HG03521 (cell line): ENCODE results near the gene ZNF423.

Source experiments
- ATAC-seq: cut with Tn5 transposase; IDR thresholded peaks from one replicate; pipeline ENCODE4 v1.9.1; 2021; ENCODE audit warnings: mild to moderate bottlenecking, moderate library complexity; ENCODE audit not compliant: unreplicated experiment

ZNF423 gene

DNA sequence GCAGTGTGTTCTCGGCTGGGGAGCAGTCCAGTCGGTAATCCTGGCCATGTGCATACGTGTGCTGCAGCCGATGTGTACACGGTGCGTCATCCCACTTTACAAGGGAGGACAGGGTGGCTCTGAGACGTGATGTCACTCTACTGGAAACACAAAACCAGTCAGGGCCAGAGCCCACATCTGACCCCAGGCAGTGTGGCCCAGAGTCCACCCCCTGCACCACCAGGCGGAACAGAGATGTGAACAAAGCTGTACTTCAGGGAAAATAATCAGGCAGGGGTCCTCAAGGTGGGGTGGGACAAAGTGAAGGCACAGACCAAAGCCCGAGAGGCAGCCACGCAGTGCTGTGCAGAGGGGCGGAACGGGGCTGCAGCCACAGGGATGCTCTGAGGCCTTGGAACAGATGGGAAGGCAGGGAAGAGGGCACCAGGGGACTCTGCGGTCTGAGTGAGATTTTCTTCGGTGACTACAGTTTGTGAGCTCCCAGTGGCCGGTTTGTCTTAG, 181.5 kb downstream of the ZNF423 start:
- ATAC-seq, result no peak

DNA sequence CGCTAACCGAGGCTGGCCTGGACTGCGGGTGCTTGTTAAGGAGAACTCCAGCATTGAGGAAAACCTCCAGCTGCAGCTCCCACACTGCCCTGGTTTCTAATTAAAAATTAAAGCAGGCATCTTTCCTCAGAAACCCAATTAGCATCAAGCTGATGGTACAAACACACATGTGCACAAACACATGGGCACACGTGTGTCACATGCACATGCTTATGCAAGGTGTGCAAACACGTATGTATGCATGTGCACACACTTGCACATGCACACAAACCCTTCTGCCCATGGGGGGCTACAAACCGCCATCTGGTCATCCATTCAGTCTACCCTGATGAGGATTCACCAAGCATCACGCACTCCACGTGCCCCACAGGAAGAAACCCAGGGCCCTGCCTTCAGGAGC, 182.5 kb downstream of the ZNF423 start:
- no peak for ATAC-seq

DNA sequence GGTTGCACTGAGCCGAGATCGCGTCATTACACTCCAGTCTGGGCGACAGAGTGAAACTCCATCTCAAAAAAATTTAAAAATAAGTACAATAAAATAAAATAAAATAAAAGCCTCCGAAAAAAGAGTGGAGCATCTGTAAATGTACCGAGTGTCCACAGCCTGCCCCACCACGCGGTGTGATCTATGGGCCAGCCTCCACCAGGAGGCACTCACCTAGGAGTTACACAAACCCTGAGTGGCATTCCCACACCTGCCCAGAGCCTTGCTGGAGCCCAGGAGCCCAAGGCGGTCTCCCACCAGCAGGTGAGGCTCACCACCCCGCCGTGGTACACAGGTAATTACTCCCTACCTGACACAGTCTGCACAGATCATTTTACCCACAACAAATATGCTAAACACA, 183.2 kb downstream of the ZNF423 start:
- ATAC-seq, result no peak

DNA sequence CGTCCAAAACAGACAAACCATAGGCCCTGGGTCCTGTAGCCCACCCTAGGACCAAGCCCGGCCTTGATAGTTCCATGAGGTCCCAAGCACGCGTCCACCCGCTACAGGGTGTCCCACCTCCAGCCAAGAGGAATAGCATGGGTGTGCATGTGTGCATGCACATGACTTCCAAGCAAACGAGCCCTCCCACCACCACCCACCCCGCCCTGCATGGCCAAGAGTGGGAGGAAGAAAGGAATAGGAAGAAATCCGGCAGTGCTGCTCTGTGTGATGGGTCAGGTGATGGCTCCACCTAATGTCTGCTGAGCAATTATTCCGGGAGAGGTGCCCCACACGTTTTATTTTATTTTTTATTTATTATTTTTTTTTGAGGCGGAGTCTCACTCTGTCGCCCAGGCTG, 184.6 kb downstream of the ZNF423 start:
- no peak for ATAC-seq

DNA sequence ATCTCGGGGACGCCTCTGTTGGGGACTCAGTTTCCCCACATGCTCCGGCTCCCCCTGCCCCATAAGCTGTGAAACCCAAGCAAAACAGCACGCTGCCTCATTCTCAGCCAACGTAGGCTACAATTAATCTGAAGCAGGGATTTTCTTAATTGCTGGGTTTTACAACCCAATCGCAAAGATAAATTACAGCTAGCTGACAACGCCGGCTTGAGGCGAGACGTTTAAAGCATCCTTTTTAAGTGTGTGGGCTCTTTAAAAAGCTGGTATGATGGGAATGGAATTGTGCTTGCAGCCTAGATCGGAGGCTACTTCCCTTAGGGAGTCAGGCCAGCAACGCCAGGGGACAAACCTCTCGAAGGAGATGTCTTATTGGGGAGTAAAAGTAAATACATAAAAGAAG, 185.3 kb downstream of the ZNF423 start:
- no peak for ATAC-seq

DNA sequence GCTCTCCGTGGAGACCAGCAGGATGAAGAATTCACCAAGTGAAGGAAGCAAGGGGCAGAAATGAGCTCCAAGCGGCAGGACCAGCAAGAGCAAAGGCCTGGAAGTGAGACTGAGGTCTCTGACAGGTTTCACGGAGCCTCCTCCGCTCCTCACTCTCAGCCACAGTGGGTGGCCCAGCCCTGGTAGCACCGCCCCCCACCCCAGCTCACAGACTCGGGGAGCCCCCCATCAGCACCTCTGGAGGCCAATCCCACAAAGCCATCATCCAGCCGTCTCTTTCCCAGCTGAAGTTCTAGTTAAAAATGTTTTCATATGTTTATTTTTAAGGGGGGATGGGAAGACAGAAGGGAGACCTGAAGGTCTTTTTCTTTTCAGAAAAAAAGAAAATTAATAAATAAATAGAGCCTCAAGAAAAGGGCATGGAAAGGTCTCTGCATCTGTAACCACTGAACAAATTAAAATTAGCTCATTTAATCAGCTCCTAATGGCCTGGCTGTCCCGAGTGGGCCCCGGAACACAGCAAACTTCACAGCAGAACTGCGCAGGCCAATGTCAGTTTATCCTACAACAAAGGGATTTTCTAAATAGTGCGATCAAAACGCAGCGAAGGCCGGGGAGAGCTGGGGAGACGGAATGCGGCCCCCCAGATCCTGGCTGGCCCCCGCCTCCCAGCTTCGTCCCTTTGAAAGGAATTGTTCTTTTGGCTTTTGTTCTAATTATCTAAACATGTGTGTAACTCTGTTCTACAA, 190.3 kb downstream of the ZNF423 start:
- no peak for ATAC-seq

DNA sequence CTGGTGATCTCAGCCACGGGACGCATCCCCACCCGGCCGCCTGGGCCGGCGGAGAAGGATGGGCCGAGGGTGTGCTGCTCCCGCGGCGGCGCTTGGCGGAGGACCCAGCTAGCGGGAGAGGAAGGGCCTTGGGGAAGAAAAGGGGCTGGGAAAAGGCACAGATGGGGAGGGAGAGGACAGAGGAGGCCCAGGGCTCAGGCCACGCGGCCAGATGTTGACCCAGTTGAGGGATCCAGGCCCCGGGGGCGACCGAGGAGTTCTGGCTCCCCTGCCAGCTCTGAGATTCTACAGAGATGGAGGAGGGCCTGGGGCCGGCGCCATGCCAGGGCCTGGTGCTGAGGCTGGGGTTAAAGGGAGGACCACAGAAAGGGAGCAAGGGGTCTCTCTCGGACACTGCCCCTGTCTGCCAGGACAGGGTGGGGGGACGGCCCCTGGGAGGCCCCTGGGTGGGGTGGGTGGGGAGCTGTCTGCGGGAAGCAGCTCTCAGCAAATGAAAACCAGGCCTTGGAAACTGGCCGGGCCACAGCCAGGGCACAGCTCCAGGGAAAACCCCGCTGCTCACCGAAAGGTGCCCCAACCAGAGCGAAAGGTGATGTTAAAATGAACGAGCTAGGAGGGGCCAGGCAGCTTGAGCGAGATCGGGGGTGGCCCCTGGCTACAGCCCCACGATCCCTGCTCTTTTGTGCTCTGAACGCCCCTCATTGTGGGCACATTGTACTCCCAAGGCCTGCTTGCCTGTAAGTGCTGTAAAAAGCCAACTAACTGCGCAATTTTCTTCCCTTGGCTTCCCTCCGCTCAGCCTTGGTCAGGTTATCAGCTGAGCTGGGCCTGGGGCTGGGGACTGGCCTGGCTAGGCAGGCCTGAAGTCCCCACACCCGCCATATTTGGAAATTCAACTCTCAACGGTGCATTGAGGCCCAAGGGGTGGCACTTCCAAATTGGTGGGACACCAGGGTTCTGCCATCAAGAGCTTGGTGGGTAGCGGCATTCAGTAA, 191.4 kb downstream of the ZNF423 start:
- ATAC-seq, result no peak

DNA sequence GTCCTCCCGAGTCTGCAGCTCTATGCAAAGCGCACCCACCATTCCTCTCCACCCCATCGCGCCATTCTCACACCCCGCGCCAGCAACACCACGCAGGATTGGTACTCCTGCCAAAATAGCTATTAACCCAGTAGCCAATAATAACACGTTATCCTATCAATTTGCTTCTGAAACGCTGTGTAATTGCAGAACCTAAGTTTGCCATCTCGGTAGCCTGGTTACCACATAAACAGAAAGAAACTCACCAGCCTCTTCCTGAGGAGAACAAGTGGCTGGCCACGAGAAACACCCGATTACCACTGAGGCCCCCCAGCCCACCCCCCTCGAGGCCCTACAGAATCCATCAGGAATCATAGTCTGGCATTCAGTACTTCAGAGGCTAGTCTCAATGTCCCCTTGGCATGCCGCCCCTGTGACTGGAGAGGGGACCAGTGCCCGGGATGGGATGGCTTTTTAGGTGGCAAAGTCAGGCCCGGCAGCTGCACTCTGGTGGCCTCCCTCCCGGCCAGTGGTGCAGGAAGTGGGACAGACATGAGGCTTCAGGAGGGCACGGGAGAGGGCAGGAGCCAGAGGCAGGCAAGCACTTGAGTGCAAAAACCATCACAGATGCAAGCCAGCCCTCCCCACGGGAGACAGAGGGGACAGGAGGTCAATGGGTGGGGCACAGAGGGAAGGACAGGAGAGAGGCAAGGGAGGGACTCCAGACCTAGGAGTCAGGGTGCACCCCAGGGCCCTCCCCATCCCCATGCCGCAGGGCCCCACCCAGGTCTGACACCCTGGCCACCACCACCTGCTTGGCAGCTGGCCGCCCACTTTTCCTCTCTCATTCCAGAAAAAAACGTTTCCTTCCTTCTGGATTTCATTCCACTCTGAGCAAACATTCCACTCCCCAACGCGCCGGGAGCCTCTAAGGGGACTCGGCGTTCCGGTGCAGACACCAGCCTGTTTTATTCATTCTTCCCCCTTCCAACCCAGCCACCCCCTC, 192.5 kb downstream of the ZNF423 start:
- ATAC-seq, result no peak

DNA sequence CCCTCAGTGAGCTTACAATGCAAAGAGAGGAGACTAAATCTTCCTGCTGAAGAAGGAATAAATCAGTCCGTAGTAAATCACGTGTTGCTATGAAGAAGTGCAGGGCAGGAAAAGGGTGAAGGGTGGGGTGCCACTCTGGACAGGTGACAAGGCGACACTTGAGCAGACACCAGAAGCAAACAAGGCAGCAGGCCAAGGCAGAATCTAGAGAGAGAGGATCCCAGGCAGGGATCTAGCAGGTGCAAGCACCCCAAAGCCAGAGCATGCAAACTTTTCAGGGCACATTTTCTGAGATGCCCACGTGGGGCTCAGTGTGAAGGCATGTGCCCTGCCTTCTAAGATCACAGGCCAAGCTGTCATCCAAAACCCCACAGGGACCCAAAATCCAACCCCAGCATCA, 193.3 kb downstream of the ZNF423 start:
- ATAC-seq, result no peak

DNA sequence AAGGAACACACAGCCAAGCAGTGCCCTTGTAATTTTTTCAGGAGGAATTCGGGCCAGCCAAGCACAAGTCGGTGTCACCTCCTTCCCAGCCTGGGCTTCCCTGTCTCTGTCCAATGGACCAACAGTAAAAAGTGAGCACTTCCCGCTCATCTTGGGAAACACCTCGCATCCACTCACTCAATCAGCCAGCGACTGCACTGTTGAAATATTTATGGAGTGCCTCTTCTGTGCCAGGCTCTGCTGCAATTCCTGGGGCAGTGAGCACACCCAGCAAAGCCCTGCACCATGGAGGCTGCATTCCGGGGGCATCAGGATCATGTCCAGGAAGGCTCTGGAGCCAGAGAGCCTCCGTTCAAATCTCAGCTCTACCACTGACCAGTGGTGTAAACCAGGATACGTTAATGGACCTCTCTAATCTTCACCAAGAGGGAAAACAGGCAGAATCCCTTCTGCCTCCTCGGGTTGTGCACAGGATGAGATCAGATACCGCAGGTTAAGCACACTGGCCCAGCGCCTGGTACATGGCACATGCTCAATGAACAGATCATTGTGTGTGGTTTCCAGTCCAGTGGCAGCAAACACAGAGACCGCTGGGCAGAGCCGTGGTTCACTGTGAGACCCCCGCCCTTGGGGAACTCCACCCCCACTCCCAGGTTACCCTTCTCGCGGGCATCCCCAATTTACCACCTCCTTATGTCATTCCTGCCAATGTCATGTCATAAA, 194.3 kb downstream of the ZNF423 start:
- ATAC-seq, result no peak

DNA sequence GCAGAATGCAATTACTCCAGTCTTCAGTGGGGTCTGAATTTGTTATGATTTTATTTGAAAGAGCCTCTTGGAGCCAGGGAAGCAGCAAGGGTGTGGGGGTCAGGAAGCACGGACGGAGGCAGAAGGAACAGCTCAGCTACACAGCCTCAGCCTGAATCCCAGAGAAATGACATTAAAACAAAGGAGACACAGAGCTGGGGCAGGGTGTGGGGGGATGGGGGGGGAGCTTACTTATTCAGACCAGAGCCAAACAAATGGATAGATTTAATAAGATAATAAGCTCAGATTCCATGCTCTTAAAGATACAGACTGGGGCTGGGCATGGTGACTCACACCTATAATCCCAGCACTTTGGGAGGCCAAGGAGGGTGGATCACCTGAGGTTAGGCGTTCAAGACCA, 195.3 kb downstream of the ZNF423 start:
- ATAC-seq, result no peak

DNA sequence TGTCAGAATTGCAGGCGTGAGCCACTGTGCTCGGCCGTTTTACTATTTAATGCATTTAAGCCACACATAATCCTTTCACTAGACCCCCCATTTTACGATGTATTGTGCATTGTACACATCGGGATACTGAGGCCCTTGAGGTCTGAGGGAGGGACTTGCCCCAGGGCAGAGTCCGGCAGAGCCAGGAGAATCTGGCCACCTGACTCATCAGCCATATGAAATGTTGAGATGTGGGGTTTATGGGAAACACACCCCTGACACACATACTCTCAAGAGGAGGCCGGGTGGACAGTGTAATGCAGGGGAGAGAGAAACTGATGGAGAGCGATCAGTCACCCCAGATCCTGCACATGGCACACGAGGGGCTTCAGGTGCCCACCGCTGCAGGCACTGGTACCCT, 196.6 kb downstream of the ZNF423 start:
- no peak for ATAC-seq

DNA sequence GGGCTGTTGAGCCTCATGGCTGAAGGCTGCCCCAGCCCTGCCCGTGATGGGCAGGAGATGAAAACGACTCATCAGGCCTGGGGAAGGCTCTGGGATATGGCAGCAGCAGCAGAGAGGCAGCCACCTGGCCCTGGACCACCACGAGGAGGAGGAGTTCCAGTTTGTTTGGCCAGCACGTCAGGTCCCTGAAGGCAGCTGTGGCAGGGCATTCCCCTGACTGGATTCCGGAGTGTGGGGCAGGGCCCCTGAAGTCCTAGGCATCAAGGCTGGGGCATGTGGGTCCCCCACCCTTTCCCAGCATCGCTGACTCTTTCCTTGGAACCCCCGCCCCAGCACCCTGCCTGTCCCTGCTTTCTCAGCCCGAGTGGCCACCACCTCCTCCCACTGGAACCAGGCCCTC, 197.4 kb downstream of the ZNF423 start:
- no peak for ATAC-seq

DNA sequence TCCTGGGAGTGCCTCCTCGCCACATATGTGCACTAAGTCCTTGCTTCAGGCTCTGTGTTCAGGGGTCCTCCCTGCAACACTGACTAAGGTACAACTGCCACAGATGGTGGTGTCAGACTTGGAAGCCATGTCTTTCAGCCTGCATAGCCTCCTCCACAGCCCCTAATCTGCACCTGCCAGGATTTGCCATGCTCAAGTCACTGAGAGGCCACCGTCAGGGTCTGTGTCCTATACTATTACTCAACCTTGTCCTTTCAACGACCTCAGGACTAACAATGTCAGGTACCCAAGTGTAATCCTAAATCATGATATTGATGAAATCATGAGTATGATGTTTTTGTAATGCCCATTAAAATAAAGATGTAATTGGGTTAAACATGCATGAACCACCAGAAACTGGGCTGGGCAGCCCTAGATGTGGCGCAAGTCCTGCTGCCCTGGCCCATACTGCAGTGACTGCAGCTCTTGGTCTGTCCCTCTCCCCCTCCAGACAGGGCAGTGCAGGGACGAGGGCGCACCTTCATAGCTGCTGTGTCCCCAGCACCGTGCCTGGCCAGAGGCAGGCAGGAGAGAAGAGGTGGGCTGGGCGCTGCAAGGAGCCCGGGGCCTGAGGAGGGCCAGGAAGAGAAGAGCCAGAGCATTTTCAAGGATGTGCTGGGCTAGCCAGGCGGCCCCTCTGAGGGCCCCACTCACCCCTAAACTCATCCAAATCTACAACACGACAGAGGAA, 198.0 kb downstream of the ZNF423 start:
- ATAC-seq, result no peak

DNA sequence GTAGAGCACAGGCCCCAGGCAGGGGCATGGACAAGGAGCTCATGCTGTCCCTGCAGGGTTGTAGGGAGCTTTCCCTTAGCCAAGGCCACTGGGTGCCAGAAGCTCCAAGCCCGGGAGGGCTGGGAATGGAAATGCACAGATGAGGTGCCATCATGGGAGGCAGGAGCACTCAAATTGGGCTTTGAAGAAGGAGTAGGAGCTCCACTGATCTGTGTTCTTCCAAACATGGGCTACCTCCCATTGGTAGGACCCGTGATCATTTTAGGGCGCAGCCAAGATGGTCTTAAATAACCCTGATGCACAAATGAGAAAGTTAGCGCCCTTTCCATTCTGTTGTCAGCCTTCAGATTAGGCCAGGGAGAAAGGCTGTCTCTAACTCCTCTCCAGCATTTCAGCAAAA, 201.5 kb downstream of the ZNF423 start:
- ATAC-seq, result no peak

DNA sequence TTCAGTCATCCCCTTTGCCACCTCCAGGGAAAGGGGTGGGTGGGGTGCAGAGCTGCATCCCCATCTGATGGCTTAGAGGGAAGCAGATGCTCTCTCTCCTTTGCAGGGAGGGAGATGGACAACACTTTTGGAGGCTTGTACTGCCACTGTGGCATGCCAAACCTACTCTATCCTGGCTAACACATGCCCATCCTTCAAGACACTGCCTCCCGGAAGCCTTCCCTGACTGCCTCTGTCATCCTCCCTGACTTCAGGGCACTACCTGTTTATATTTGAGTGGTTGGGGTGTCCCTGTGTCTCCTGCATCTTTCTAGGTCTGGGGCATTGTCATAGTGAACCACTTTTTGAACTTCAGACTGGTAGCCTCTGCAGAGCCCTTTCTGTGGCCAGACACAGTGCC, 202.3 kb downstream of the ZNF423 start:
- no peak for ATAC-seq

DNA sequence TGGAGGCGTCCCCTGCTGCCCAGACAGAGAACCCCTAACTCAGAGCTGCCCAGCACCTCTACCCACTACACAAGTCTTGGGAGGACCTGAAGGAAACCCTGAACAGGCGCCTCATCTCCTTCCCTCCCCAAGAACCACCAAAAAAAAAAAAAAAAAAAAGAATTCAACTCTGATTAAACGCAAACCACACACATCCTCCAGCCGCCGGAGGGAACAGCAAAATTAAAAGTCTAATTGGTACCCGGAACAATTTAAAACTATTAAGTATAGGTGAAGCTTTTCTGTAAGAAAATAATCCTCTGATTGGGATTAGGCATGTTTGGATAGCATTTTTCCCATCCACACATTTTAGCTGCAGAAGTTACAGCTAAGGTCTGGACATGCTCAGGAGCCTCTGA, 202.7 kb downstream of the ZNF423 start:
- ATAC-seq, result no peak

DNA sequence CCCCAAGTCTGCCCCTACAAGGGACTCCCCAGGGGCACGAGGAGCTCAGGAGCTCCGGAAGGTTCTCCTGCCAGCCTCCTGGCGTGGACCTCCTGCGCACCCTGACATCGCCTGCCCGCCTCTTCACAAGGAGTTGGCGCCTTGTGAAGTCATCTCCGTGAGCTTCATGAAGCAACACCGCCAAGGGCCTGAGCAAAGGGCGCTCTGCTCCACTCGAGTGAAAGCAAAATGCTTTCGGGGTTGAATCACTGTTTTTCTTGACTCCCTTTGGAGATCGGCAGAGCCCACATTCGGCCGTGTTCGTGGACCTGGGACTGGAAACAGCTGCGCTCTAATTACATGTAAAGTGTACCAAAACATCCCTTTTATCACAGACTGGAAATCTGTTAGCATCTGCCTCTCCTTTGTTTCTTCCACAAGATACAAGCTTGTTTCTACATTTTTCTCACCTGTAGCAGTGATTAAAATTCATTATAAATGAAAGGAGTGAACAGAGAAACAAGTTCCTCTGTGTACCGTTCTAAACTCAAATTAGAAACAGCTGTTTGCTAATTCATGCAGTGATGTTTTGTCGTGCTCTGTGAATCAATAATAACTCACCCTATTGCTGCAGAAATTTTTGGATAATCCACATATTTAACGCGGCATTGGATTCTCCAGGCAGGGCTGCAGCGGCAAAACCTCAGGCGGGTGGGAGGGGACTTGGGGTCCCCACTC, 203.3 kb downstream of the ZNF423 start:
- ATAC-seq, result no peak

DNA sequence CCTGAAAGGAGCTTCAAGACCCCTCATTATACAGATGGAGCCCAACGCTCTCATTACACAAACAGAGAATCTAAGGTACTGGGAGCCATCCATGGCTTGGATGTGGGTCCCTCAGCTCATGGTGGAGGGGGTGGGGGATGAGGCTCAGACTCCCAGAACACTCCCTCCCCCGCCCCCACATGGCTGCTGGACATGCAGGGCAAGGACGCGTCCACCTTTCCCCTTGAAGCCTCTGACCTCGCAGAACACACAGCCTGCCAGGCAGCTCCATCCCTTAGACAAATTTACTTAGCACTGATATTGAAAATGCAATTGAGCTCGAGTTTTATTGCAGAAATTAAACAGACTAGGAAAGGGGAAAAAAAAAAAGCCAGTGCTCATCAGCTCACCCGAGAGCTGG, 203.9 kb downstream of the ZNF423 start:
- no peak for ATAC-seq
